NCI-H187 treated with DMSO at 0.1 percent for 48 hours (cell line): ENCODE measurements around the gene KBTBD2.
"Not testable (repeated sequence)": the region's sequence is repeated elsewhere in the genome, so short reads cannot be mapped to it uniquely, and the experiment has no call there.

Experiments used
- DNase-seq: peaks from one replicate; lab custom pipeline; 2025; lab: John Stamatoyannopoulos, UW

KBTBD2 gene

GRCh38 chr7:32855837-32856775 lies 35.5 kb downstream of the KBTBD2 start:
- DNase-seq, result not testable (repeated sequence)

GRCh38 chr7:32850654-32851053 lies 40.9 kb downstream of the KBTBD2 start:
- DNase-seq, result not testable (repeated sequence)

- not testable (repeated sequence) for DNase-seq
Observed at GRCh38 chr7:32848655-32849054, 42.9 kb downstream of the KBTBD2 start.

GRCh38 chr7:32846630-32847225 lies 44.8 kb downstream of the KBTBD2 start:
- DNase-seq, result no peak

GRCh38 chr7:32844748-32845147 lies 46.8 kb downstream of the KBTBD2 start:
- not testable (repeated sequence) for DNase-seq

- DNase-seq, result not testable (repeated sequence)
Observed at GRCh38 chr7:32843763-32844162, 47.8 kb downstream of the KBTBD2 start.

GRCh38 chr7:32839846-32840245 lies 51.7 kb downstream of the KBTBD2 start:
- DNase-seq, result not testable (repeated sequence)

GRCh38 chr7:32828996-32829752 lies 62.4 kb downstream of the KBTBD2 start:
- DNase-seq, result not testable (repeated sequence)
